WERI-Rb-1 (cell line): ENCODE data around the gene PKP2.

Experiments
- DNase-seq: peaks from one replicate; pipeline ENCODE4 v3.0.0-alpha.2; 2020
- H3K27ac ChIP-seq: fragments of 250-450 bp; sonication (Bioruptor Pico); 2 replicates; pipeline ENCODE4 v1.5.1; 2020; ENCODE audit warnings: mild to moderate bottlenecking, moderate library complexity
- H3K27me3 ChIP-seq: fragments of 250-450 bp; sonication (Bioruptor Pico); 2 replicates; pipeline ENCODE4 v1.5.1; 2021; ENCODE audit warnings: mild to moderate bottlenecking, low read depth, moderate library complexity; ENCODE audit not compliant: insufficient read depth, severe bottlenecking
- H3K36me3 ChIP-seq: fragments of 250-450 bp; sonication (Bioruptor Pico); 2 replicates; pipeline ENCODE4 v1.5.1; 2020; ENCODE audit warnings: mild to moderate bottlenecking, moderate library complexity
- H3K4me3 ChIP-seq: 2 replicates; pipeline ENCODE4 v1.5.1; 2011; ENCODE audit warnings: low read depth, mild to moderate bottlenecking, control low read depth, low read length
- H3K9me3 ChIP-seq: fragments of 250-450 bp; sonication (Bioruptor Pico); 2 replicates; pipeline ENCODE4 v1.5.1; 2021; ENCODE audit warnings: mild to moderate bottlenecking, moderate library complexity; ENCODE audit not compliant: severe bottlenecking
- TF ChIP-seq, protein P1 (sequence below): IDR thresholded peaks from 2 replicates; pipeline ENCODE4 v1.5.1; 2011; ENCODE audit warnings: low read depth, mild to moderate bottlenecking, control low read depth, inconsistent platforms, low read length

Gene PKP2

DNA sequence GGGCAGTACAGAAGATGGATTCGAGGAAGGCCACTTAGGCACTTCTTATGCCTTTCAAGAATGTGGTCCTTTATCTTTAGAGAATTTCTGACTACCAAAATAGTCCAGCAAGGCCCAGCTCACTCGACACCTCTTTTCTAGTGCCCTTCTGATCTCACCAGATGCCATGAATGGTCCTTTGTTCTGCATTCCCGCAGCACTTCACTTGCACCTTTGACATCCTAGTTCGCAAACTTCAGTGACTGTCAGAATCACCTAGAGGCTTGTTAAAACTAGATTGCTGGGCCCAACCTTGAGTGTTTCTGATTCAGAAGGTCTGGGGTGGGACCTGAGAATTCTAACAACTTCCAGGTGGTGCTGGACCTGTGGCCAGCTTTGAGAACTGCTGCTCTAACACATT, 56.7 kb downstream of the PKP2 start:
- no peak for DNase-seq
- Histone ChIP-seq H3K27me3 (no peaks in the 10 kb centered on the region), H3K9me3 (no peaks in the 10 kb centered on the region), H3K27ac (no peak overlapping the region), H3K36me3 (no peaks in the 10 kb centered on the region), H3K4me3 (no peak overlapping the region)
- TF ChIP-seq, protein P1, sequence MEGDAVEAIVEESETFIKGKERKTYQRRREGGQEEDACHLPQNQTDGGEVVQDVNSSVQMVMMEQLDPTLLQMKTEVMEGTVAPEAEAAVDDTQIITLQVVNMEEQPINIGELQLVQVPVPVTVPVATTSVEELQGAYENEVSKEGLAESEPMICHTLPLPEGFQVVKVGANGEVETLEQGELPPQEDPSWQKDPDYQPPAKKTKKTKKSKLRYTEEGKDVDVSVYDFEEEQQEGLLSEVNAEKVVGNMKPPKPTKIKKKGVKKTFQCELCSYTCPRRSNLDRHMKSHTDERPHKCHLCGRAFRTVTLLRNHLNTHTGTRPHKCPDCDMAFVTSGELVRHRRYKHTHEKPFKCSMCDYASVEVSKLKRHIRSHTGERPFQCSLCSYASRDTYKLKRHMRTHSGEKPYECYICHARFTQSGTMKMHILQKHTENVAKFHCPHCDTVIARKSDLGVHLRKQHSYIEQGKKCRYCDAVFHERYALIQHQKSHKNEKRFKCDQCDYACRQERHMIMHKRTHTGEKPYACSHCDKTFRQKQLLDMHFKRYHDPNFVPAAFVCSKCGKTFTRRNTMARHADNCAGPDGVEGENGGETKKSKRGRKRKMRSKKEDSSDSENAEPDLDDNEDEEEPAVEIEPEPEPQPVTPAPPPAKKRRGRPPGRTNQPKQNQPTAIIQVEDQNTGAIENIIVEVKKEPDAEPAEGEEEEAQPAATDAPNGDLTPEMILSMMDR = no peak

DNA sequence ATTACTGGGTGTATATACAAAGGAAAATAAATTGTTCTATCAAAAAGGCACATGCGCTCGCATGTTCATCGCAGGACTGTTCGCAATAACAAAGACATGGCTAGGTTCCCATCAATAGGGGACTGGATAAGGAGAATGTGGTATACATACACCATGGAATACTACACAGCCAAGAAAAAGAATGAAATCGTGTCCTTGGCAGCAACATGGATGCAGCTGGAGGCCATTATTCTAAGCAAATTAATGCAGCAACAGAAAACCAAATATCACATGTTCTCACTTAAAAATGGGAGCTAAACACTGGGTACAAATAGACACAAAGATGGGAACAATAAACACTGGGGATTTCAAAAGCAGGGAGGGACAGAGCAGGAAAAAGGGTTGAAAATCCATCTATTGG, 58.6 kb downstream of the PKP2 start:
- no peak overlapping the region for H3K4me3 ChIP-seq
- no peak for DNase-seq
- H3K36me3 ChIP-seq = no peaks in the 10 kb centered on the region
- no peak overlapping the region for H3K27ac ChIP-seq
- no peaks in the 10 kb centered on the region for H3K27me3 ChIP-seq
- TF ChIP-seq, protein P1 = no peak
- no peaks in the 10 kb centered on the region for H3K9me3 ChIP-seq

DNA sequence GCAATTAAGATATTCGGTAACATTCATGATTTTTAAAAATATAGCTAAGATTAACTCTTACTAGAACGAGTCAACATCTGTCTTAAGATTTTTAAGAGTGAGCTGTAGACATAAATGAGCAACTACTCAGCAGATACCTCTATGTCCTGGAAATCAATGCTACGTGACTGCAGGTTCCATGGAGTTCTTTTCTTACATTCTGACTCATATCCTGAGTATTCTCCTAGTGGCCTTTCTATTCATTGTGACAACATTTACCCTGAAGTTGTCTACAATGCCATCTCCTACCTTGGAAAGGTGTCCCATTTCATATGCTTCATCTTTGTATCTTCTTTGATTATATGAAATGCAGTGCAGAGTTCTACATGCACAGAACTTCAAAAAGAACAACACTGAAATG, 59.9 kb downstream of the PKP2 start:
- Histone ChIP-seq H3K9me3 (no peaks in the 10 kb centered on the region), H3K27me3 (no peaks in the 10 kb centered on the region), H3K4me3 (no peak overlapping the region), H3K36me3 (no peaks in the 10 kb centered on the region), H3K27ac (no peak overlapping the region)
- no peak for DNase-seq
- TF ChIP-seq, protein P1 = no peak

DNA sequence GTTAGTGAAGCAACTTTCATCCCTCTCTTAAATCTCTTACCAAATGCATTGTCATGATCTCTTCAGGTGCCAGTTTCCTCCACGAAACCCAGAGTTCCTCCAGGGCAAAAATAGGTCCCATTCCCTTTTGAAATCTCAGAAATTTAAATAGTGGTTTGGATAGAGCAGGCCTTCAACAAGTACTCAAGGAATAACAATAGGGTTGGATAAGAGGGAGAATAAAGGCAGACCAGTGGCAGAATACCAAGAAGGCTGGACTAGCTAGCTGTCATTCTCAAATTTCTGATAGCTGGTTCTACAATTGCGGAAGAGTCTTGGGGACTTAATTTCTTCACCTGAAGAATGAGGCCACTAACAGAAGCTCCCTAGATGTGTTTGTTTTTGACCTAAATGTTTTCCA, 62.5 kb downstream of the PKP2 start:
- TF ChIP-seq, protein P1 = no peak
- Histone ChIP-seq H3K27me3 (no peaks in the 10 kb centered on the region), H3K27ac (no peak overlapping the region), H3K9me3 (no peaks in the 10 kb centered on the region), H3K36me3 (no peaks in the 10 kb centered on the region), H3K4me3 (no peak overlapping the region)
- no peak for DNase-seq

DNA sequence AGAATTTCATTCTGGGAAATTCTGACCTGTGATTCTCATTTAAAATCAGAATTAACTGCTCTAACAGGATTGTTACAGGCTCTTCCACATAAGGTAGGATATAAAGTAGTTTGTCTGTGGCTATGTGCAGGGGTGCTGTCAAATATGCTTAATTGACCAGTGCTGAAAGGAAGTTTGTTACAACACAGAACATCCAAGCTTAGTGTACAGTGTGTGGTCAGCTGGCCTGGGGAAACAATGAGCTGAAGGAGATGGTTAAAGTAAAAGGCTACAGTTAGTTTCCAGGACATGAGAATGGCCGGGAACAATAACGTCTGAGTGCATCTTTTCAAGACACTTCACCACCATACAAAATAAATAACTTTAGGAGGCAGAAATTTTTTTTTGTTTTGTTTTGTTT, 68.0 kb downstream of the PKP2 start:
- no peak for DNase-seq
- no peak overlapping the region for H3K4me3 ChIP-seq
- TF ChIP-seq, protein P1 = no peak
- no peak overlapping the region for H3K27ac ChIP-seq
- no peaks in the 10 kb centered on the region for H3K27me3 ChIP-seq
- H3K9me3 ChIP-seq = no peaks in the 10 kb centered on the region
- H3K36me3 ChIP-seq = no peaks in the 10 kb centered on the region

DNA sequence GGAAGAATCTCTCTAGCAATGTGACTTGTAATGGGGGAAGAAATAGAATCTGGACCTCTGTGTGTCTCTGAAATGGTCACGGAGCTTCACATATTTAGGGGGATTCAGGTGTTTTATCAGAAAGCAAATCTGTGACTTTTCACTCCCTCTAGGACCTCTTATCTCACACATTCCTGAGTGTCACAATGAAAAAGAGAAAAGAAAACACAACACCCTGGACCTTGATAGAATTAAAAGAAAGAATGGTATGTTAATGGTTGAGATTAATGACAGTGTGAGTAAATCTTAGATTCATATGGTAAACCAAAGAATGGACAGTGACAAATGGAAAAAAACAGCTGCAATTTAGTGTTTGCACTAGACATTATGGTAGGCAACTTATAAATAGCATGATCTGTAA, 68.5 kb downstream of the PKP2 start:
- TF ChIP-seq, protein P1 = no peak
- no peak for DNase-seq
- no peaks in the 10 kb centered on the region for H3K36me3 ChIP-seq
- no peak overlapping the region for H3K4me3 ChIP-seq
- H3K27ac ChIP-seq = no peak overlapping the region
- H3K9me3 ChIP-seq = no peaks in the 10 kb centered on the region
- no peaks in the 10 kb centered on the region for H3K27me3 ChIP-seq
